Activated T-cell treated with anti-CD3 and anti-CD28 coated beads for 48 hours (primary cell): ENCODE results near the gene PRKCE.
A peak's percentile ranks its signal among the peaks of the same experiment; 100 is the strongest.

ENCODE experiments used
- DNase-seq: peaks from one replicate; pipeline ENCODE4 v3.0.0-alpha.2; 2020; ENCODE audit warnings: low read depth

Gene PRKCE

GRCh38 chr2:46119453-46119852 lies 468.0 kb downstream of the PRKCE start:
- no peak for DNase-seq

- DNase-seq: no peak
These were observed 469.5 kb downstream of the PRKCE start for GRCh38 chr2:46120792-46121555.

GRCh38 chr2:46122318-46122976 lies 471.0 kb downstream of the PRKCE start:
- DNase-seq: no peak

- DNase-seq: no peak
These were observed 471.5 kb downstream of the PRKCE start for GRCh38 chr2:46123013-46123412.

DNA sequence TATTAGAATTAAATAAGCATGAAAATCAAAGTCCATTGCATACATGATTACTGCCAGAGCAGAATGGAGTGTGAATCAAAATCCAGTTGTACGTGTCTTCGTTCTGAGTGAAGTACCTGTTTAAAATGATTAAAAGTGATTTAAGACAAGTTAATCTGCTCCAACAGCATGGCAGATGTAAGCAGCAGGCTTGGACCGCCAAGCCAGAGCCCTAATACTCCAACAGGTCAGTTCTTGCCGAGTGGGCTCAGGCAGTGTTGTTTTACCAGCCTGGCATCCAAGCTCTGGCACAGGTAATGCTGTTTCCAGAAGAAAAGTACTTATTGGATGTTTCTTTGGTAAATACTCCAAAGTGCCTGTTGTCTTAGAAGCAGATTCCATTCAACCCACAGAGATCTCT lies 474.3 kb downstream of the PRKCE start:
- no peak for DNase-seq

DNA sequence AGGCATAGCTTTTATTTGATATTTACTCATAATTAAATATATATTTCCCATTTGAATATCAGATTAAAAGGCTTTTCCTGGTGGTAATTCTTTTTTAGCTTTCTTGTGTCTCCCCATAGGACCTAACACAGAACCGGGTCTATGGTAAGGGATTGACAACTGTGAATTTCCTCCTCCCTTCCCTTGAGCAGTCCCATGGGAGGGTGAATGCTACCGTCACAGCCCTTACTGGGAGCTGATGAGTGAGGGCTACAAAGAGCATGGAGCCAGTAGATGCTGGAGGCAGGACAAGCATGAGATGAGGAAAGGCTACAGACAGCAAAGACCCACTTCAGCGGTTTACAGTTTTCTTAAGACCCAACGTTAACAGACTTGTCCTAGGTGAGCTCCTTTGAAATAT lies 475.1 kb downstream of the PRKCE start:
- DNase-seq: no peak

DNA sequence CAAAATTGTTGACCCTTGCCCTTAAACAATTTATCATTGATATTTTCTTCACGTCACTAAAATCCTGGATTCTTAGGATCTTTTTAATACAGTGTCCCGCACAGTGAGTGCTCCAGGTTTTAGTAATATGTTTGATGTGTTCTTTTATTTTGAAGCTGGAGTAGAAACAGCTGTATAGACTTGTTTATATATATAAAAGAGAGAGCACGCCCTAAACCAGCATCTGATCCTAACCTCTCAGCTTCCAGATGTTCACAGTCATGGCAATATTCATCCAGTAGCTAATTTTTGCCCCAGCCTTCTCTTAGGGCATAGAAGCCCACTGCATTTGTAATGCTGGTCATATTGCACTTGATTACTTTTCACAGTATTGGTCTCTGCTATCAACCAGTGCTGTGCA lies 475.7 kb downstream of the PRKCE start:
- DNase-seq: no peak

- DNase-seq: no peak
These were observed 479.0 kb downstream of the PRKCE start for GRCh38 chr2:46130511-46130910.

DNA sequence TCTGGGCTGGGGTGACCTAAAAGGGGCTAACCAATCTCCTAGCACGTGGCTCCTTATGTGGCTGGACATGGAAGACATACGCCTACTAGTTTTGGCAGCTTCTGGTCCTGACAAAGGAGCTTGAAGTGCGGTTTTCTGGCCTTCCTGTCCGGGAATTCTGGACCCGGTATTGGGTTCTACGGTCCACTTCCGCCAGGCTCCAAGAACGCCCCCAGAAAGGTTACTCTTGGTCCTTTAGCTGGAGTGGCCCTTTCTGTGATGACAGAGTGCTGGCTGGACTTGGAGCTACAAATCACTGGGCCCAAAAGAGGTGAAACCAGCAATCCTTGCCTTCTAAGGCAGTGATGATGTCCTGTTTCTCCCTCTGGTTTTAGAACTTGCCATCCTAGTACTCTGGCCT lies 481.5 kb downstream of the PRKCE start:
- no peak for DNase-seq

DNA sequence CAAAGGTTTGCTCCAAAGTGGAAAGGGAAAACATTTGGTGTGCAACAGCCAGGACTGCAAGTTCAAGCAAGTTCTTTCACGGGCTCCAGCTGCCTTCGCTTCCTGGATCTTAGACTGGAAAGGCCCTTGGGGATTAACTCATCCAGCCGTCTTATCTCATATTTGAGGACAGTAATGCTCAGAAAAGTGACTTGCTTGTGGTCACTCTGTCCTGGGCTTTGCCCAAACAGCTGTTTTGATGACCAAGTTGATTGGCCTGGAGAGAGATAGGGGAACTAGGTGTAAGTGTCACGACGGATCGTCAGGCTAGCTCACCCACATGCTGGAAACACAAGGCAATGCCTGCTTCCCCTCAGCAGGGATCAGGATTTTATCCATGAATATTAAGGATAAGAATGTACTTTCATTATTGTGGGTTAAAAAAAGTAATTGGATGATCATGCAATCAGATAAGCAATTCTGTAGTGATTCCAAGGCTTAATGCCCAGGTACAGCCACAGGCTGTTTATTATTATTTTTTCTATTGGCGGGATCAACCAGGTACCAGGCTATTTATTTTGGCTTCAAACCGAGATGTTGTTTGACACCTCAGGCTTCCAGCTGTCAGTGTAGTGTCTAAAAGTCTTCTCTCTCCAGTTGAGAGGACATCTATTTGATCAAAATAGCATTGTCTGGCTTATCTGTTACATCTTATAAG lies 483.2 kb downstream of the PRKCE start:
- no peak for DNase-seq

DNA sequence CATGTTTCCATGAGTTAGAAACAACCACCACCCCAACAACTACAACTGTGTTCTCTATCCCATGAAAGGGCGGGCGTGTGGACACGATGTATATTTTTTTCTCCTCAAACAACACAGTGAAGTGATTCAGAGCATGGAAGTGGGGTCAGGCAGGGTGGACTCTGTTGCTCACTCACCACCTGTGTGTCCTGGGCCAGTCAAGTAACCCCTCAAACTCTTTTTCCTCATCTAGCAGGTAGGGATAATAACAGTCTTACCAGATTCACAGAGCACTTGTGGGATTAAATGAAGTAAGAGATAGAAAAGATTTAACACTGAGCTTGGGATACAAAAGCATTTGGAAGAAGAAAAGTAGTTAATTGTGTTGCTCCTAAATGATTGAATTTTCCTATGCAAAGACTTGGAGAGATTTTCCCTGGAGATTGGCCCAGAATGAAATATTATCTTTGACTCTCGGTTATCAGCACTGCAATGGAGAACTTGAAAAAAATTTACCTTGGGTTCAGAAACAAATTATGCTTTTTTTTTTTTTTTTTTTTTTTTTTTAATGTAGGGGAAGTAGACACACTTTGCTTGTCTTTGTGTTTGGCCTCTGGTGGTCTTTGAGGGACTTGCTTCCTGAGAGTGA lies 483.9 kb downstream of the PRKCE start:
- no peak for DNase-seq

DNA sequence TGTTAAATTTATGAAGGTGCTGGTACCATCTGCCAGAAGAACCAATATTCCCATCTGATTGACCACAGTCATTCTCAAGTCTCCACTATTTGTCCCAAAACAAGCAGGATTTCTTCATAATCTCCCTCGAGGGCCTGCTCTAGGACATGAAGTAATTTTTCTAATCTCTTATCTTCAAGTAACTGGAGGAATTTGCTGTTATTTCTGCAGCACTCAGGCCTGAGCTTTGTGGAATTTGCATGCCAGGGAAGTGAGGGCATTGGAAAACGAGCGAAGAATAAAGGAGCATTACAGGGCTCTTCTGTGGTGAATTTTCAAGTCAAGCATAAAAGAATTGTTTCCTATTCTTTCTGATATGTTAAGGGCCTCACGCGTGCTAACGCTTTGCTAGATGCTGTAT lies 484.5 kb downstream of the PRKCE start:
- no peak for DNase-seq

DNA sequence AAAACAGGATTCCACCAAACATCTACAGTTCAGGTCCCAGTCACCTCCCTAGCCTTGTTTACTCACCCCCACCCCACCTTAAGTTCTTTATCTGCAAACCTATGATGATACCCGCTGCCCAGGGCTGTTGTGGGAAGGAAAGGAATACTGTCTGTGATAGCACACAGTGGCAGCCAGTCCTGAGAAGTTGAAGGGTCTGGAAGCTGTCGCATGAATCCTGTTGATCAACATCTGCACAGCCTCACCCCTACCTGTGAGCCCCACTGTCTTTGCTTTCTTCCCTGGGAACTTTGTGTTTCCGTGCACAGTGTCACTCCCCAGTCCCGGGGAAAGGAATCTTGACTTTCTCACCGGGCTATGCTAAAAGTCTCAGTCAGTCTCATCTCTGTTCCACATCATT lies 485.0 kb downstream of the PRKCE start:
- DNase-seq: no peak

DNA sequence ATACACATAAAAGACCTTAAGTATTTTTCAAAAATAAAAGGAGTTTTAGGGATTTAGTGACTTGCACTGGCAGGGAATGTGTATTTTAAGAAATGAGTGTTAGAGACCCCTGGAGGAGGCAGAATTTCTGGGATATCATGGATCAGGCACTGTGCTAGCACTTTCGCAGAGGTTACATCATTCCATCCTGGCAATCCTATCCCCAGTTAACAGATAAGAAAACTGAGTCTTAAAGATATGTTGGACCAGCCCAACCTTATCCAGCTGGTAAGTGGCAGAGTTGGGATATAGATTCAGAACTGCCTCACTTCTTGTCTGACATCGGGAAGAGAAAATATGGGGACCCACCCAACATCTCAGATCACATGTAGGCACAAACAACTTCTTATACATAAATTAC lies 485.5 kb downstream of the PRKCE start:
- DNase-seq: no peak

- DNase-seq: no peak
These were observed 491.3 kb downstream of the PRKCE start for GRCh38 chr2:46142546-46143428.

GRCh38 chr2:46143429-46144132 lies 492.1 kb downstream of the PRKCE start:
- DNase-seq: no peak

DNA sequence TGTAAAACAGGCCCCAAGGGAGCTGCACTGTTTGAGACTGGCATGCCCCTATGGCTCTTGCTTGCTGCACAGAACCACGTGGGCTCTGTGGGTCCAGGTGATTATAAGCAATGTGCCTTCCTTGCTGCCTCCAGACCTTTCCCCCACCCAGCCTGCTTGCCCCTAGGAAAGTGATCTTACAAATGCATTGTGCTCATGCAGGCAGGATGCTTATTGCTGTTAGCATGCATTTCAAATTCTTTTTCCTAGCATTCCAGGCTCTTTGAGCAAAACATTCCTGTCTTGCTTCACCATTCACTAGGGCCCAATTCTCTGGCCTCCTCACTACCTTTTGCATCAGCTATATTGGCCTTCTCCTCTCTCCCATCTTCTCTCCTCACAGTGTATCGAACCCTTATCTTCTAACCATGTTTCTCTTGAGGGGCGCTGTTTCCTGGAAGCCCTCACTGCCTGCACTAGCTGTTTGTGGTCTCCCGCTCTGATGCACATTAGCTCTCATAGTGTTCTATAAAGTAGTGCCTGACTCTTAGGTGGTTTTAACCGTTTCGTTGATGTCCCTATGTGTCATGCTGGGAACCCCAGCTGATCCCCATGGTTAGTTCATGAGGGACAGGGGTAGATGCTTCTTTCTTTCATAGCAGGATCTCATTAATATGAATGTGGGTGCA lies 492.8 kb downstream of the PRKCE start:
- peak; percentile 12 for DNase-seq

DNA sequence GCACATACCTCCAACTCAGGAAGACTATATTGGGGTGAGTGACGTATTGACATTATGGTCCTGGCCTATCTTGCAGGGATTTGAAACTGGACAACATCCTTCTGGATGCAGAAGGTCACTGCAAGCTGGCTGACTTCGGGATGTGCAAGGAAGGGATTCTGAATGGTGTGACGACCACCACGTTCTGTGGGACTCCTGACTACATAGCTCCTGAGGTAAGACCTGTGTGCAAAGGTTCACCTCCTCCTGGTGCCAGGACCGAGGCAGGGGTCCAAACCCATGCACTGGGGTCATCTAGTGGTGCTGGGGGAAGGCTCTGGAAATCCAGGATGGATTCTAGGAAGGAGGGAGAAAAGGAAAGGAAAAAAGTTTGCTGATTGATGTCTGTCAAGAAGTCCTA lies 493.5 kb downstream of the PRKCE start:
- DNase-seq: no peak

- no peak for DNase-seq
These were observed 494.4 kb downstream of the PRKCE start for GRCh38 chr2:46145840-46146239.

DNA sequence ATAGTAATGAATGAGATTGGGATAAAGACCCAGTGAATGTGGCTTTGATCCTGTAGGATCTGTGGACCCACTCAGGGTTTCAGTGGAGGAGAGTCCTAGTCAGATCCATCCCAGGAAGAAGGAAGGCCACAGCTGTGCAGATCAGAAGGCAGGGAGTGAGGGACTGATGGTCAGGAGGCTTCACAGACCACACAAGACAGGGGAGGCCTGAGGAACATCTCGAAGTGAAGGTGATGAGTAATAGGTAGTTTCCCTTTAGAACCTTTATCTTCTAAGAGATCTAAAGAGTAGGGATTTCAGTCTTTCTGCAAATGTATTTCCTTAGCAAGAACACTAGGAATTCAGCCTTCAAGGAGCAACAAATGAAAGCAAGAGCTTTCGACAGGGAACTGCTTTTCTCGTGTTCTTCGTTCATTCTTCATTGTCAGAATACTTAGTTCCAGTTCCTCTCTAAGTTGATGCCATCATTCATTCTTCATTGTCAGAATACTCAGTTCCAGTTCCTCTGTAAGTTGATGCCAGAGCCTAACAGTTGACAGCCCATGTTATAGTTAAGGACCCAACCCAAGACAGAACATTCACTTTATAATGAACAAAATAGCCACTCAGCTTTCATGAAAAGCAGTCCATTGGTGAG lies 495.5 kb downstream of the PRKCE start:
- DNase-seq: no peak
